IMR-90 (cell line): Measurements from ENCODE around the gene ADAP1. TPM values are rescaled to one million over a fixed set of nuclear protein-coding genes. Genes with fewer than 3 reads are reported as not detected.

Experiments used
- ATAC-seq: fragments of 200-7000 bp; cut with Tn5 transposase; 2 replicates; pipeline ENCODE4 v1.9.1; 2020; ENCODE audit warnings: low read depth, mild to moderate bottlenecking, moderate library complexity
- BruUV-seq: library from RNA; stranded (reverse); fragments of 400-500 nt; replicated peaks from 2 replicates; lab custom pipeline; 2021; lab: Mats Ljungman, UMichigan
- CTCF ChIA-PET: fragments of 300-600 bp; formaldehyde crosslinking; extraction: SDS; loops from one replicate; lab custom pipeline; 2021; ENCODE audit warnings: antibody characterized with exemption; lab: Yijun Ruan, JAX
- POLR2A ChIA-PET: fragments of 300-600 bp; sonication (Branson Sonifier 250); formaldehyde crosslinking; loops from one replicate; lab custom pipeline; 2022; ENCODE audit warnings: antibody characterized with exemption; ENCODE audit not compliant: unreplicated experiment; lab: Charles Lee
- DNase-seq: peaks from one replicate; pipeline ENCODE4 v3.0.0; 2013
- H2AFZ ChIP-seq: replicated peaks from 2 replicates; pipeline ENCODE3; 2013; ENCODE audit warnings: low read length, mild to moderate bottlenecking; ENCODE audit not compliant: poor library complexity
- H2AK5ac ChIP-seq: 2 replicates; pipeline ENCODE4 v1.6.1; 2013; ENCODE audit warnings: low read depth, low read length, inconsistent platforms
- H2AK9ac ChIP-seq: replicated peaks from 2 replicates; pipeline ENCODE3; 2013; ENCODE audit warnings: mild to moderate bottlenecking, low read depth, low read length, moderate library complexity; ENCODE audit not compliant: poor library complexity
- H2BK120ac ChIP-seq: 2 replicates; pipeline ENCODE4 v1.6.1; 2013; ENCODE audit warnings: low read depth, low read length, inconsistent platforms
- H2BK15ac ChIP-seq: 3 replicates; pipeline ENCODE4 v1.6.1; 2013; ENCODE audit warnings: low read depth, low read length, inconsistent platforms
- H2BK20ac ChIP-seq: 2 replicates; pipeline ENCODE4 v1.6.1; 2013; ENCODE audit warnings: low read depth, mild to moderate bottlenecking, inconsistent platforms, low read length, moderate library complexity
- H2BK5ac ChIP-seq: 2 replicates; pipeline ENCODE4 v1.6.1; 2013; ENCODE audit warnings: mild to moderate bottlenecking, low read depth, low read length, inconsistent platforms; ENCODE audit not compliant: poor library complexity, severe bottlenecking
- H3K14ac ChIP-seq: replicated peaks from 2 replicates; pipeline ENCODE4 v1.6.1; 2013; ENCODE audit warnings: low read depth, low read length, inconsistent platforms
- H3K18ac ChIP-seq: 2 replicates; pipeline ENCODE4 v1.6.1; 2013; ENCODE audit warnings: low read depth, low read length, control low read depth
- H3K23ac ChIP-seq: 2 replicates; pipeline ENCODE4 v1.6.1; 2013; ENCODE audit warnings: low read depth, low read length, inconsistent platforms
- H3K27ac ChIP-seq: 2 replicates; pipeline ENCODE4 v1.5.1; 2013; ENCODE audit warnings: mild to moderate bottlenecking, control low read depth, low read length; ENCODE audit not compliant: insufficient read depth
- H3K27me3 ChIP-seq: 2 replicates; pipeline ENCODE4 v1.6.1; 2013; ENCODE audit warnings: low read length; ENCODE audit not compliant: control insufficient read depth, insufficient read depth
- H3K36me3 ChIP-seq: 2 replicates; pipeline ENCODE4 v1.6.1; 2013; ENCODE audit warnings: low read length, mixed read lengths; ENCODE audit not compliant: control insufficient read depth, insufficient read depth
- H3K4ac ChIP-seq: 2 replicates; pipeline ENCODE4 v1.6.1; 2013; ENCODE audit warnings: low read depth, low read length, inconsistent platforms
- H3K4me1 ChIP-seq: 2 replicates; pipeline ENCODE4 v1.6.1; 2013; ENCODE audit warnings: low read length, mixed read lengths; ENCODE audit not compliant: control insufficient read depth, insufficient read depth
- H3K4me2 ChIP-seq: 2 replicates; pipeline ENCODE4 v1.6.1; 2013; ENCODE audit warnings: low read depth, mild to moderate bottlenecking, control low read depth, low read length, moderate library complexity
- H3K4me3 ChIP-seq: 2 replicates; pipeline ENCODE4 v1.5.1; 2013; ENCODE audit warnings: low read depth, mild to moderate bottlenecking, control low read depth, low read length, moderate library complexity; ENCODE audit not compliant: insufficient read depth
- H3K56ac ChIP-seq: 2 replicates; pipeline ENCODE4 v1.6.1; 2013; ENCODE audit warnings: low read length, inconsistent platforms; ENCODE audit not compliant: insufficient read depth; ENCODE audit errors: extremely low read depth
- H3K79me1 ChIP-seq, 2 experiments: 2 replicates each; pipeline ENCODE4 v1.6.1; 2013; ENCODE audit warnings: low read length in 2 of 2, inconsistent platforms in 1 of 2, low read depth in 1 of 2
- H3K9ac ChIP-seq: 2 replicates; pipeline ENCODE4 v1.6.1; 2013; ENCODE audit warnings: low read depth, low read length, control low read depth
- H3K9me1 ChIP-seq: 2 replicates; pipeline ENCODE4 v1.6.1; 2013; ENCODE audit warnings: low read length, inconsistent platforms; ENCODE audit not compliant: insufficient read depth
- H3K9me3 ChIP-seq: 2 replicates; pipeline ENCODE4 v1.6.1; 2013; ENCODE audit warnings: low read length; ENCODE audit not compliant: control insufficient read depth, insufficient read depth
- H4K20me1 ChIP-seq: 2 replicates; pipeline ENCODE4 v1.6.1; 2013; ENCODE audit warnings: low read length, inconsistent platforms; ENCODE audit not compliant: insufficient read depth
- H4K5ac ChIP-seq: 2 replicates; pipeline ENCODE4 v1.6.1; 2013; ENCODE audit warnings: mild to moderate bottlenecking, low read depth, low read length, control low read depth
- H4K8ac ChIP-seq, 2 experiments: 2 replicates each; pipeline ENCODE4 v1.6.1; 2013; ENCODE audit warnings: low read depth in 2 of 2, low read length in 2 of 2, control low read depth in 1 of 2, inconsistent platforms in 1 of 2
- H4K91ac ChIP-seq: 2 replicates; pipeline ENCODE4 v1.6.1; 2013; ENCODE audit warnings: low read depth, low read length, inconsistent platforms; ENCODE audit not compliant: insufficient read depth
- WGBS, 2 experiments: methylation state at CpG; one replicate each; pipeline versions ENCODE4 v1.1.5 to v1.1.7; 2013; ENCODE audit warnings: missing lambda C conversion rate in 2 of 2; ENCODE audit not compliant: insufficient read length in 1 of 2; ENCODE audit errors: extremely low coverage in 2 of 2; 5-methylcytosine and 5-hydroxymethylcytosine counted together
- dilution Hi-C: fragments of 300-500 bp; cut with HindIII; formaldehyde crosslinking; loops from one replicate; pipeline ENCODE4 v1.14.3; 2018; ENCODE audit warnings: low sequenced_read_pairs; ENCODE audit not compliant: unreplicated experiment
- in situ Hi-C: fragments of 300-500 bp; cut with MboI; formaldehyde crosslinking; loops from 3 replicates; pipeline ENCODE4 v1.14.3; 2019; ENCODE audit warnings: low sequenced_read_pairs, inconsistent platforms, mixed read lengths
- intact Hi-C: fragments of 100-400 bp; cut with micrococcal nuclease; formaldehyde crosslinking; loops from 2 replicates; pipeline ENCODE4 v1.10.0; 2022
- polyA plus RNA-seq, 3 experiments: library from polyadenylated mRNA; depleted of rRNA; stranded (reverse); fragments of >200 nt; gene quantifications; 2 replicates each; pipeline ENCODE4 v1.2.3, GENCODE V29; 2012; ENCODE audit warnings: low replicate concordance in 1 of 3
- total RNA-seq: library from RNA; depleted of rRNA; stranded (reverse); fragments of >200 nt; gene quantifications from 2 replicates; pipeline ENCODE4 v1.2.3, GENCODE V29; 2012
- TF ChIP-seq, protein P1 (sequence below): fragments of 150-350 bp; IDR thresholded peaks from 2 replicates; pipeline ENCODE4 v1.6.1; 2017; ENCODE audit warnings: mild to moderate bottlenecking, antibody characterized with exemption, low read length, low read depth

ADAP1 gene
- total and polyA plus RNA-seq, 2 of the 4 experiments (the other 2 are of a cell fraction), result 1.4 to 2.0 TPM

DNA sequence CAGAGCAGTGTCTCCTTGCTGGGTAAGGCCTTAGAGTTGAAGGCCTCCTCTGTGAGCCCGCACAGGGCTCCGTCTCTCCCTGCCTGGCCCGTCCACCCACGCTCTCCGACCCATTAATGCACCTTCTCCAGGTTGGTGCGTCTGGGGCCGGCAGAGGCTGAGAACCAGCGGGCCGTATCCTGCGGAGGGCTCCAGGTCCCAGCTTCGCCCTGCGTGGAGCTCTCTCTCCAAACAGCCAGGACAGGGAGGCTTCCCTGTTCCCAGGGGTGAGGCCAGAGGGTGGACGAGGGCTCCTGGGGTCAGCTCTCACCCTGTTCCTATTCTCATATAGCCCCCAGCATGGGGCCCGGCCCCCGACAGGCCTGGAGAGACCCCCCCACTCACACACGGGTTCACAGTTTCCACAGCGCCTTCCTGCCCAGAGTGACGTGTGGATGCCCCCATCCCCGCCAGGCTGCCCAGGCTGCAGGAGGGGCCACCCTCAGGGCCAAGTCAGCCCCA is 43.5 kb downstream of the ADAP1 start:
- 75% methylated on average over 10 of the region's 19 CpGs; no CpG with 5 or more reads in 1 of the 2 experiments for WGBS, 2 experiments
- H2BK15ac ChIP-seq, result no peak overlapping the region
- H4K91ac ChIP-seq, result no peak overlapping the region
- intact Hi-C loops (no loop called here), dilution Hi-C loops (no loop called here), in situ Hi-C loops (no loop called here)
- no peak overlapping the region for H3K56ac ChIP-seq
- no peak overlapping the region for H3K4me2 ChIP-seq
- no peaks in the 10 kb centered on the region; the same call in 1 of the 2 replicates for H3K27me3 ChIP-seq
- no peak overlapping the region for H2BK120ac ChIP-seq
- TF ChIP-seq, protein P1, sequence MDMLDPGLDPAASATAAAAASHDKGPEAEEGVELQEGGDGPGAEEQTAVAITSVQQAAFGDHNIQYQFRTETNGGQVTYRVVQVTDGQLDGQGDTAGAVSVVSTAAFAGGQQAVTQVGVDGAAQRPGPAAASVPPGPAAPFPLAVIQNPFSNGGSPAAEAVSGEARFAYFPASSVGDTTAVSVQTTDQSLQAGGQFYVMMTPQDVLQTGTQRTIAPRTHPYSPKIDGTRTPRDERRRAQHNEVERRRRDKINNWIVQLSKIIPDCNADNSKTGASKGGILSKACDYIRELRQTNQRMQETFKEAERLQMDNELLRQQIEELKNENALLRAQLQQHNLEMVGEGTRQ, result no peak
- no peak overlapping the region for H3K14ac ChIP-seq
- H3K9ac ChIP-seq, result no peak overlapping the region
- H2AK9ac ChIP-seq, result no peak overlapping the region
- CTCF ChIA-PET, result no interaction called here
- ATAC-seq (no peak), DNase-seq (no peak)
- no peak overlapping the region for H3K23ac ChIP-seq
- no peak overlapping the region for H4K5ac ChIP-seq
- no peaks in the 10 kb centered on the region; the same call in 1 of the 2 replicates for H4K20me1 ChIP-seq
- no peak overlapping the region for H2BK5ac ChIP-seq
- H3K9me3 ChIP-seq, result no peaks in the 10 kb centered on the region
- POLR2A ChIA-PET, result no interaction called here
- no peak overlapping the region for H2AFZ ChIP-seq
- no peaks in the 10 kb centered on the region for H3K36me3 ChIP-seq
- H3K4ac ChIP-seq, result no peak overlapping the region
- no peak overlapping the region for H3K4me3 ChIP-seq
- BruUV-seq, result no TSS peak
- no peak overlapping the region for H2BK20ac ChIP-seq
- H3K27ac ChIP-seq, result no peak overlapping the region
- H3K4me1 ChIP-seq, result 0 out of 2 replicates have a peak, but pooled peaks cover 1% of the 10 kb centered on the region
- no peak overlapping the region for H3K18ac ChIP-seq
- H2AK5ac ChIP-seq, result no peak overlapping the region
- H3K9me1 ChIP-seq, result no peaks in the 10 kb centered on the region
- no peaks in the 10 kb centered on the region for H3K79me1 ChIP-seq
- H4K8ac ChIP-seq, result no peak overlapping the region
